Epidermal melanocyte (primary cell): Measurements from ENCODE around the gene XAGE3.
"Not testable (repeated sequence)": the region's sequence is repeated elsewhere in the genome, so short reads cannot be mapped to it uniquely, and the experiment has no call there.

Experiments used
- DNase-seq: peaks from one replicate; pipeline ENCODE4 v3.0.0; 2011; ENCODE audit warnings: low spot score; ENCODE audit not compliant: insufficient read length

Gene XAGE3

GRCh38 chrX:52867610-52868348 lies at the start of gene XAGE3:
Gene XAGE3, minus strand, starts transcription at chrX:52868083. Its CDS starts 950 bp downstream, at chrX:52867133.
- no peak for DNase-seq

GRCh38 chrX:52914704-52915103 lies 46.8 kb upstream of the XAGE3 start:
- DNase-seq, result not testable (repeated sequence)

GRCh38 chrX:52913681-52914080 lies 45.8 kb upstream of the XAGE3 start:
- DNase-seq, result not testable (repeated sequence)

- DNase-seq, result not testable (repeated sequence)
Measured at GRCh38 chrX:52909313-52909969, 41.6 kb upstream of the XAGE3 start.

GRCh38 chrX:52907900-52908299 lies 40.0 kb upstream of the XAGE3 start:
- not testable (repeated sequence) for DNase-seq

- DNase-seq, result not testable (repeated sequence)
Measured at GRCh38 chrX:52907137-52907536, 39.3 kb upstream of the XAGE3 start.

GRCh38 chrX:52906072-52906471 lies 38.2 kb upstream of the XAGE3 start:
- not testable (repeated sequence) for DNase-seq

GRCh38 chrX:52905531-52905930 lies 37.6 kb upstream of the XAGE3 start:
- DNase-seq, result not testable (repeated sequence)

GRCh38 chrX:52896855-52897709 lies 29.2 kb upstream of the XAGE3 start, which contains the start of gene FAM156B:
Gene FAM156B, plus strand, starts transcription at chrX:52897330. Its CDS starts 9,896 bp downstream, at chrX:52907226.
- DNase-seq, result not testable (repeated sequence)

- not testable (repeated sequence) for DNase-seq
Measured at GRCh38 chrX:52896438-52896837, 28.6 kb upstream of the XAGE3 start.

- not testable (repeated sequence) for DNase-seq
Measured at GRCh38 chrX:52888090-52888489, 20.2 kb upstream of the XAGE3 start.

GRCh38 chrX:52887459-52887858 lies 19.6 kb upstream of the XAGE3 start:
- not testable (repeated sequence) for DNase-seq

GRCh38 chrX:52876386-52876785 lies 8.5 kb upstream of the XAGE3 start:
- DNase-seq, result not testable (repeated sequence)

GRCh38 chrX:52875436-52875835 lies 7.6 kb upstream of the XAGE3 start:
- not testable (repeated sequence) for DNase-seq

- no peak for DNase-seq
Measured at GRCh38 chrX:52874661-52875060, 6.8 kb upstream of the XAGE3 start.

GRCh38 chrX:52873825-52874224 lies 5.9 kb upstream of the XAGE3 start:
- DNase-seq, result not testable (repeated sequence)

GRCh38 chrX:52870046-52870445 lies 2.2 kb upstream of the XAGE3 start:
- no peak for DNase-seq

GRCh38 chrX:52865343-52865998 lies 2.4 kb downstream of the XAGE3 start:
- DNase-seq, result no peak

GRCh38 chrX:52856991-52857525 lies 10.8 kb downstream of the XAGE3 start:
- DNase-seq, result not testable (repeated sequence)

- DNase-seq, result no peak
Measured at GRCh38 chrX:52852110-52852860, 15.6 kb downstream of the XAGE3 start.
